ENCODE measurements around the gene INSYN1.
"Not testable (repeated sequence)": the region's sequence is repeated elsewhere in the genome, so short reads cannot be mapped to it uniquely, and the experiment has no call there.

The INSYN1 gene

DNA sequence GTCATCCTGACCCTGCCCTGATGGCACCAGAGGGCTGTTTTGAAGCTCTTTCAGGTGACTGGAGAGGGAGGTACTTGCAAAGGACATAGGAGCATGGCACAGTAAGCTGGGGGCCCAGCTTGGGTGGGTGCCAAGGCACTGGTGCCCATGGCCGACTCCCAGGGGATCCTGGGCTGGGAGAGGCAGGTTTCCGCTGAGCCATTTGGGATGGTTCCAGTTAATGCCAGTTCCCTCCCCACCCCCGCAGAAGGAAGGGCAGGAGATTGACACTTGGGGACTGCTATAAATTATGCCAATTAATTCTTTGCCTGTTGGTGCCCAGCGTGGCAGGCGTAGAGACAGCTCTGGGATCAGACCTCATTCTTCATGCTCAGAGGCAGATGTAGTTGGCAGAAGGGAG is 42.8 kb downstream of the INSYN1 start:
- DNase-seq: no peak

DNA sequence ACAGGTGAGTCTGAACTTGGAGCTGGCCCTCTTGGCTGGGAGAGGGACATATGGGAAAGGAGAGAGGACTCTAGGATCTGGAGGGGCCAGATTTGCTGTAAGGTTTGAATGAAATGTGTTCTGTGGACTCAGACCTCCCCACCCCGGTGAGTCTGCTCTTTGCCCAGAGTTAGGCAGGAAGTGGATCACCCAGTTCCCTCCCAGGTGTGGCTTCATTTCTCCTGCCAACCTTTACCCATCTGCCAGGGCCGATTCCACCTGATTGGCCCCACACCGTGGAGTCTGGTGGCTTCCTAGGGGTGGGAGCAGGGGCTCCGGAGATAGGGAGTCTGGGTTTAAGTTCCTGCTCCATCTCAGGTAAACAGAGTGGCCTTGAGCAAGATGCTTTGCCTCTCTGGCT is 43.5 kb downstream of the INSYN1 start:
- DNase-seq: no peak

- no peak for DNase-seq
Observed at GRCh38 chr15:73709241-73709640, 43.9 kb downstream of the INSYN1 start.

DNA sequence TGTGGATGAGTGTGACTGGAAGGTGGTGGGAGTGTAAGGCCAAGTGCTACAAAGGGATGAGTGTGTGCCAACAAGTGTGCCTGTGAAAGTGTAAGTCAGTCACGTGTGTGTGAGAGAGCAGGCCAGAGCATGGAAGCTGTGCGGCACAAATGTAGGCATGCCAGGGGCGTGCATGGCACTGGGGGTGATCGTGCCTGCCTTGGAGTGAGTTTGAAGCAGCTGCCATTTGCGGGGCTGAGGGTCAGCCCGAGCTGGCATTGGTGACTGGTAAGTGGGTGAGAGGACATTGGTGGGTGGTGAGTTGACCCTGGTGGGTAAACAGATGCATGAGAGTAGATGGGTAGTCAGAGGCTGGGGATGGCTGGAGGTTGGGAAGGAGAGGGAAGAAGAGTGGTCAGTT is 44.5 kb downstream of the INSYN1 start:
- DNase-seq: no peak

- no peak for DNase-seq
Observed at GRCh38 chr15:73704869-73705645, 48.1 kb downstream of the INSYN1 start.

- DNase-seq: not testable (repeated sequence)
Observed at GRCh38 chr15:73704142-73704868, 48.8 kb downstream of the INSYN1 start.

DNA sequence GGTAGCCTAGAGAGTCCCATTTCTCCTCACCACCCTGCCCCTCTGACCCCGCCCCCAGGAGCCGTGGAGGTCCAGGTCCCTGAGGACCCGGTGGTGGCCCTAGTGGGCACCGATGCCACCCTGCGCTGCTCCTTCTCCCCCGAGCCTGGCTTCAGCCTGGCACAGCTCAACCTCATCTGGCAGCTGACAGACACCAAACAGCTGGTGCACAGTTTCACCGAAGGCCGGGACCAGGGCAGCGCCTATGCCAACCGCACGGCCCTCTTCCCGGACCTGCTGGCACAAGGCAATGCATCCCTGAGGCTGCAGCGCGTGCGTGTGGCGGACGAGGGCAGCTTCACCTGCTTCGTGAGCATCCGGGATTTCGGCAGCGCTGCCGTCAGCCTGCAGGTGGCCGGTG is 49.5 kb downstream of the INSYN1 start:
- not testable (repeated sequence) for DNase-seq

DNA sequence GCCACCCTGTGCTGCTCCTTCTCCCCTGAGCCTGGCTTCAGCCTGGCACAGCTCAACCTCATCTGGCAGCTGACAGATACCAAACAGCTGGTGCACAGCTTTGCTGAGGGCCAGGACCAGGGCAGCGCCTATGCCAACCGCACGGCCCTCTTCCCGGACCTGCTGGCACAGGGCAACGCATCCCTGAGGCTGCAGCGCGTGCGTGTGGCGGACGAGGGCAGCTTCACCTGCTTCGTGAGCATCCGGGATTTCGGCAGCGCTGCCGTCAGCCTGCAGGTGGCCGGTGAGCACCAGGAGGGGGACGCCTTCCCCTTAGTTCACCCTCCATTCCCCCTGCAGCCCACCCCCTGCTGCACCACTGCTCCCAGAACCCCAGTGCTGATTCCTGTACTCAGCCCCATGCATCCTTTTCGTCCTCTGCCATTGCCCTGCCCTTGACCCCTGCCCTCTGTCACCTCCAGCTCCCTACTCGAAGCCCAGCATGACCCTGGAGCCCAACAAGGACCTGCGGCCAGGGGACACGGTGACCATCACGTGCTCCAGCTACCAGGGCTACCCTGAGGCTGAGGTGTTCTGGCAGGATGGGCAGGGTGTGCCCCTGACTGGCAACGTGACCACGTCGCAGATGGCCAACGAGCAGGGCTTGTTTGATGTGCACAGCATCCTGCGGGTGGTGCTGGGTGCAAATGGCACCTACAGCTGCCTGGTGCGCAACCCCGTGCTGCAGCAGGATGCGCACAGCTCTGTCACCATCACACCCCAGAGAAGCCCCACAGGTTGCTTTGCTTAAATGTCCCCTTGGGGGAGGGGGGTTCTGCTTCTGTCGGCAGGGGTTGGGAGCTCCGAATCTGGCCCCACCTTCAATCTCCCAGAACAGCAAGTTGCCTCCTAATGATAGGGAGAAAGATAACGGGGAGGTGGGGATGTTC is 50.6 kb downstream of the INSYN1 start:
- not testable (repeated sequence) for DNase-seq

DNA sequence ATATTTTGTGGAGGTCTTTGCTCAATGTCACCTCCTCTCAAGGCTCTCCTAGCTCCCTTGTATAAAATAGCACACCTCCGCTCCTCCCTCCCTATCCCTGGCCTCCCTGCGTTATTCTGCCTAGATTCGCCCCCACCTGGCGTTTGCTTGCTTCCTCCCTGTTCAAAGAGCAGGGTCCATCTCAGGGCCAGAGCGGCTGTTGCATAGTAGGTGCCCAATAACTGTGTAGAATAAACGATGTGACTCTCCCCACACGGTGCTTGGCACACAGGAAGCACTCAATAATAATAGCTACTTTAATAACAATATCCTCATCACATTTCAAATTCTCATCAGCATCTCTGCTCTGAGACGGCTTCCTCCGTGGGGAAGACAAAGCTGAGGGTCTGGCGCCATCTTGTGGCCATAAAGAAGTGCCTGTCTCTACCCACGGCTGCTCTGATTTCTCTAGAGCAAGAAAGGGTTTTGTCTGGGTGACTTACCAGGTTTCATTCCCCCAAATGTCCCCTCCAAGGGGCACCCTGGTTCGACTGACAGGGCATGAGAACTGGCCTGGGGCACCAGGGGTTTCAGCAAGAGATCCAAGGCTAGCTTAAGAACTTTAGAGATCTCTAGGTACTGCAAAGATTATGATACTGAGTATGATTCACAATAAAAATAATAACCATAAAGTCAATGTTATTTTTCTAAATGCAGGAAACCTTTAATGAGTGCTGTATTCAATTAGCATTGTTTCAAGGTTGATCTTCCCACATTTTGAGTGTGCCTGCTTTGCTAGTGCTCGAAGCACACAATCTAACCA is 52.9 kb downstream of the INSYN1 start:
- DNase-seq: peak; percentile 42

DNA sequence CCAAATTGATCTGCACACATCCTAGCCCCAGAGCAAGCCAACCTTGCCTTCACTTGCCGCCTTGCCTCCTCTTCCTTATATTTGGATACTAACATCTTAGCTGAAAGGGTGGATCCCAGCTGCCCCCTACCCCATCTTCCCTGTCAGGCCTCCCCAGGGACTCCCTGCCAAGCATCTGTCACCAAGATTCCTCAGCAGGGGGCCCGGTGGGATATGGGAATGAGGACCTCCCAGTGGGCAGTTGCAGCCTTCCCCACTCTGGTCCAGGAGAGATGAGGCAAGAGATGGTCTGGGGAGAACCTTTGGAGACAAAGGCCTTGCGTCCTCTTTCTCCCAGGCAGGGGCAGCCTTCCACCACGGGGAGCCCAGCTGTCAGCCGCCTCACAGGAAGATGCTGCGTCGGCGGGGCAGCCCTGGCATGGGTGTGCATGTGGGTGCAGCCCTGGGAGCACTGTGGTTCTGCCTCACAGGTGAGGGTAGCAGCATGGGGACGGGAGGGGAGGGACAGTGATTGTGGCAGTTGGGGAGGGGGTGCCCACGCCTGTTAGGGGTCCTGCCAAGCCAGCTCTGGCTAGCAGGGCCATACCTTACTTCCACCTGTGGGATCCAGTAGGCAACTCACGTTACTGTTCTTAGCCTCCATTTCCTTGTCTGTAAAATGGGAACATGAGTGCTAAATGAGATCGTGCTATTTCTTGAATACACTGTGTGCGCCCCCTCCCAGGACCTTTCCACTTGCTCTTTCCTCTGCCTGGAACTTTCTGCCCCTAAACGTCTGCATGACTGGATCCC is 53.7 kb downstream of the INSYN1 start:
- DNase-seq: no peak

DNA sequence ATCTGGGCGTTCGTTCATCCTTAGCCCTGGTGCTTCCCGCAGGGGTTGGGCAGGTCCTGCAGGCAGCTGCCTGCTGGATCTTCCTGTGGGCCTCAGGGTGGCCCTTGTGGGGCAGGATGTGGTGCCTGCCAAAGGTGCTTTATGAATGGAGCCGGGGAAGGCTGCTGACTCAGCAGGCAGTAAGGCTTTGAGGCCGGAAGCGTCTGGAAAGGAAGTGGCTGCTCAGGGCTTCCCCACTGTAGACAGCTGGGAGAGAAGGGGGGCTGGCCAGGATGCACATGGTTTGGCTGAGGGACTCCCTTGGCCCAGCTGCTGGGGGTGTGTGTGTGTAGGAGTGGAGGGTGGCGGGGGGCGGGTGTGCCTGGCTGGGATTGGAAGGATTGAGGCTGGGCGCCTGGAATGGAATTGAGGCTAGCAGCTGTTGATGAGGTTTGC is 56.1 kb downstream of the INSYN1 start:
- peak; percentile 87 for DNase-seq

- no peak for DNase-seq
Observed at GRCh38 chr15:73696641-73697001, 56.5 kb downstream of the INSYN1 start.

GRCh38 chr15:73695773-73696640 is 57.1 kb downstream of the INSYN1 start:
- no peak for DNase-seq

GRCh38 chr15:73694419-73694818 is 58.7 kb downstream of the INSYN1 start:
- DNase-seq: no peak

GRCh38 chr15:73691396-73691795 is 61.8 kb downstream of the INSYN1 start:
- DNase-seq: no peak

GRCh38 chr15:73688455-73688854 is 64.7 kb downstream of the INSYN1 start:
- DNase-seq: no peak

DNA sequence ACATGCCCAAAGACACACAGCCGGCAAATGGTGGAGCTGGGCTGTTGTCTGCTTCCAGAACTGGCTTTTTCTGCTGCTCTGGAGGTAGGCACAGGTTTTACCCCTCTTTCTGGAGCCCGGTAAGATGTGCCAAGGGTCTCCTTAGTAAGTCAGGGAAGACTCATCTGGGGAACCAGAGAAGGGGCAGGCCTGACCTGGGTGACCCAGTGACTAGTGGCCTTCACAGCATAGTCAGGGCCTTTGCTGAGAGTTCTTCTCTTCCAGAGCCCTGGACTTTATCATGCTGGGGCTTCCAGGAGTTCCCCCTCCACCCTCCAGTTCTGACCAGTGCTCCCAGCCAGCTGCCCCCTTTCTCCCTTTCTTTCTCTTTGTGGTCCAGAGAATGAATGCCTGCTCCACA is 65.8 kb downstream of the INSYN1 start:
- no peak for DNase-seq

- no peak for DNase-seq
Observed at GRCh38 chr15:73686781-73687256, 66.3 kb downstream of the INSYN1 start.

DNA sequence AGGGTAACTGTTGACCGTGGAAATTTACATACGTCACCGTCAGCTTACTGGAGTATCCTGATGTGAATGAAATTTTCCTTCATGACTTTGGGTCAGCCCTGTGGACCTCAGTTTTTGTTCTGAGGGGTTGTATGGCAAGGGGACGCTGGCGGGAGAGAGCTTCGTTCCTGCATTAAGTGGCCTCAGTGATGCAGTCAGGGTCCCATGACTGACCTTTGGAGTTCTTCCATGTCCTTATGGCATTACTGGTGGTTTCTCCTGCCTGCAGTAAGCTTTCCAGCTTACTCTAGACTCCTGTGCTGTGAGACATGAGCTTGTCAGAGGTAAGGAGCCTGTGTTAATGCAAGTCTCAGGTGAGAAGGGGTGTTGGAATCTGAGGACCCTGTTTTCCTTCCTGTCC is 67.2 kb downstream of the INSYN1 start:
- DNase-seq: no peak
